NOMO-1 (cell line): ENCODE measurements around the gene TTN.
A peak's percentile ranks its signal among the peaks of the same experiment; 100 is the strongest.

Source experiments
- DNase-seq, 2 experiments: peaks; one replicate each; lab custom pipeline; 2025; ENCODE audit not compliant: unreplicated experiment in 2 of 2; lab: John Stamatoyannopoulos, UW

The TTN gene

GRCh38 chr2:178819147-178819875, 12.1 kb upstream of the TTN start:
- DNase-seq = no peak

GRCh38 chr2:178811901-178812300, 4.7 kb upstream of the TTN start:
- no peak for DNase-seq

- no peak for DNase-seq
Measured at GRCh38 chr2:178811045-178811444, 3.8 kb upstream of the TTN start.

GRCh38 chr2:178810422-178810821, 3.2 kb upstream of the TTN start:
- DNase-seq = no peak

- no peak for DNase-seq
Measured at GRCh38 chr2:178806543-178806942, 680 bp downstream of the TTN start.

GRCh38 chr2:178805457-178805856, 1.8 kb downstream of the TTN start:
- DNase-seq = no peak

- peak; percentile 14 to 29 for DNase-seq
Measured at GRCh38 chr2:178804791-178805190, 2.4 kb downstream of the TTN start.

- no peak for DNase-seq
Measured at GRCh38 chr2:178800510-178800909, 6.7 kb downstream of the TTN start.

GRCh38 chr2:178799305-178799704, 7.9 kb downstream of the TTN start:
- no peak for DNase-seq

GRCh38 chr2:178796079-178796677, 11.0 kb downstream of the TTN start:
- peak in 1 of 2 experiments; percentile 8 for DNase-seq

- DNase-seq = no peak
Measured at GRCh38 chr2:178787934-178788333, 19.3 kb downstream of the TTN start.

- DNase-seq = no peak
Measured at GRCh38 chr2:178787155-178787554, 20.1 kb downstream of the TTN start.

- no peak for DNase-seq
Measured at GRCh38 chr2:178783889-178784288, 23.3 kb downstream of the TTN start.

- DNase-seq = no peak
Measured at GRCh38 chr2:178782236-178782635, 25.0 kb downstream of the TTN start.

GRCh38 chr2:178777577-178777976, 29.6 kb downstream of the TTN start:
- DNase-seq = no peak

- no peak for DNase-seq
Measured at GRCh38 chr2:178776751-178777150, 30.5 kb downstream of the TTN start.

GRCh38 chr2:178775975-178776374, 31.2 kb downstream of the TTN start:
- DNase-seq = no peak

GRCh38 chr2:178770518-178770917, 36.7 kb downstream of the TTN start:
- DNase-seq = no peak

GRCh38 chr2:178767094-178768060, 39.8 kb downstream of the TTN start:
- no peak for DNase-seq

GRCh38 chr2:178764097-178764496, 43.1 kb downstream of the TTN start:
- DNase-seq = no peak

GRCh38 chr2:178761759-178762371, 45.4 kb downstream of the TTN start:
- peak; percentile 4 to 42 for DNase-seq
